Measurements from ENCODE around the gene ZNF620.
"Not testable (repeated sequence)": the region's sequence is repeated elsewhere in the genome, so short reads cannot be mapped to it uniquely, and the experiment has no call there.

The ZNF620 gene

DNA sequence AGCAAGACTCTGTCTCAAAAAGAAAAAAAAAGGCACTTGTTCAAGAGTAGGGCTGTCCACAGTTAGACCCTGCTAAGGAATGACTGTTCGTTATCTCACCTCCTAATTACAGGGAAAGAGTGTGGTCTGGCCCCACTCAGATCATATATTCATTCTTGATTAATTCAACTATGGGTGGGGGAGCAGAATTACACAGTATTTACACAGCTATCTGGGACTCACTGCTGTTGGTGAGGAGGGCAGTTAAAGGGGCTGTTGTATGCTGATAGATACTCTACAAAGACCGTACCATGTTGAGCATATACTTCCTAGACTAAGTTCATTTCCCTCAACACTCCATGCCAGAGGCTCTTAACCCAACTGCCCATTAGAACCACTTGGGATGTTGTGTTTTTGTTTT lies 3.8 kb upstream of the ZNF620 start:
- no peak for DNase-seq (ENCODE audit: low spot score)

DNA sequence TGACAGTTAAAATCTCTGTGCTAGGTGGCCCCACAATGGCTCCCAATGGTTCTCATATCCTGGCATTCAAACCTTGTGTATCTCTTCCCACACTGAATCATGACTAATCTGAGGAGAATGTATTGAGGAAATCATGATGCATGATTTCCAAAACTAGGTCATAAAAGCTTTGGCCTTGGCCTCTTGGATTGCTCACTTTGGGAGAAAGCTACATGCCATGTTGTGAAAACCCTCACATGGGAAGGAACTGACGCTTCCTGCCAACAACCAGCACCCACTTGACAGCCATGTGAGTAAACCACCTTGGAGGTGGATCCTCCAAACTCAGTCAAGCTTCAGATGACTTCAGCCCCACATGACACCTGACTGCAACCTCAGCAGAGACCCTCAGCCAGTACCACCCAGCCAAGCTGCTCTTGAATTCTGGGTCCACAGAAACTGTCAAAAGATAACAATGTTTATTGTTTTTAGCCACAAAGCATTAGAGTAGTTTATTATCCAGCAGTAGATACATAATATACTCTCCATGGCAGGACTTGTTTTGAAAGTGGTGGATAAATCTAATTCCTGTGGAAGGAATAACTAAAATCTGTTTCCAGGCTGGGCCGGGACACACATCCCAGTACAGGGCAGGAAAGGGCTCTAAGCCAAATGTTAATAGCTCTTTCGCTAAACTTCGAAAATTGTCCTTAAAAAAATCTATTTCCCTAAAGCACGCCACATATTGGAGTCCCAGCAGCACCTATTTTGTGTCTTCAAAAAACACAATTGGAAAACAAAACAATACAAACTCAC lies 1.0 kb upstream of the ZNF620 start:
- DNase-seq (ENCODE audit: low spot score): no peak

DNA sequence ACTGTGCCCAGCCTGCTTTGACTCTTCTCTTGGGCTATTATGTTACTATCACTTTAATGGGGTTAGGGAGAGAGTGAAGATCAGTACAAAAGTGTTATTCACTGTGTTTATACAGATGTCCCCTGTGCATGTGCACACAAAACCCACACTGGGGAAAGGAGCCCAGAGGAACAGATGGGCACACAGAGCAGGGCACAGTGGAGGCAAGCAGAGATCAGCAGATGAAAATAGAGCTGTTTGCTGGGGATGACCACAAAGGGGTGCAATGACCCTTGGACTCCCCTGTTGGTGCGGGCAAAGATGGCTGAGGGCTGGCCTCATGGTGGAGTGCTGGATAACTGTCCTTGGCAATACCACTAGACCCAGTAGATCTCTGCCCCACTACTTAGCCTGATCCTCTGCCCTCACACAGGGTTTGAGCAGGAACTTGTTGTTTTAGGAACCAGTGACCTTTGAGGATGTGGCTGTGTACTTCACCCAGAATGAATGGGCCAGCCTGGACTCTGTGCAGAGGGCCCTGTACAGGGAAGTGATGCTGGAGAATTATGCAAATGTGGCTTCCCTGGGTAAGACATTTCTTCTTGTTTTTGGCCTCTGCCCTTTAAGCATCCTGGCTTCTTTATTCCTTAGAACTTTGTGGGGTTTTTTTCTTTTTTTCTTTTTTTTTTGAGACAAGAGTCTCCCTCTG lies 5.3 kb downstream of the ZNF620 start:
- DNase-seq (ENCODE audit: low spot score): peak; percentile 36

DNA sequence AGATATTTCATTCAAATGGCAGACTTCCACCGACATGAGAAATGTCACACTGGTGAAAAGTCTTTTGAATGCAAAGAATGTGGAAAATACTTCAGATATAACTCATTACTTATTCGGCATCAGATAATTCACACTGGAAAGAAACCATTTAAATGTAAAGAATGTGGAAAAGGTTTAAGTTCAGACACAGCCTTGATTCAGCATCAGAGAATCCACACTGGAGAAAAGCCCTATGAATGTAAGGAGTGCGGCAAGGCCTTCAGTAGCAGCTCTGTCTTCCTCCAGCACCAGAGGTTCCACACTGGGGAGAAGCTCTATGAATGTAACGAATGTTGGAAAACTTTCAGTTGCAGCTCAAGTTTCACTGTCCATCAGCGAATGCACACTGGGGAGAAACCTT lies 10.4 kb downstream of the ZNF620 start:
- no peak for DNase-seq (ENCODE audit: low spot score)

DNA sequence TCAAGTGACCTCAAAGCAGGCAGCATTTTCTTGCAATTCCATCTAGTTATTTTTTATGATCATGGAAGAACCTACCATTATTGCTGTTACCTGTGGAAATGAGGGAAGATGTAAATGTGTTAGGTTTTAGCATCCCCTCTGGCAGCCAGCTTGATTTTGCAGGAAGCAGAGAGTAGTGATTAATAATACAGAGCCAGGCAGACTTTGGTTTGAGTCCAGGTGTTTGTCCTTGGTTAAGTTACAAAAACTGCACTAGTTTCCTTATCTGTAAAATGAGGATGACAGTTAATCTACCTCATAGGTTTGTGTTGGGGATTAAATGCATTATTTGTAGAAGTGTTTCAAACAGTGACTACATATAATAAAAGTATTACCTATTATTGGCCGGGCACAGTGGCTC lies 12.2 kb downstream of the ZNF620 start:
- no peak for DNase-seq (ENCODE audit: low spot score)

DNA sequence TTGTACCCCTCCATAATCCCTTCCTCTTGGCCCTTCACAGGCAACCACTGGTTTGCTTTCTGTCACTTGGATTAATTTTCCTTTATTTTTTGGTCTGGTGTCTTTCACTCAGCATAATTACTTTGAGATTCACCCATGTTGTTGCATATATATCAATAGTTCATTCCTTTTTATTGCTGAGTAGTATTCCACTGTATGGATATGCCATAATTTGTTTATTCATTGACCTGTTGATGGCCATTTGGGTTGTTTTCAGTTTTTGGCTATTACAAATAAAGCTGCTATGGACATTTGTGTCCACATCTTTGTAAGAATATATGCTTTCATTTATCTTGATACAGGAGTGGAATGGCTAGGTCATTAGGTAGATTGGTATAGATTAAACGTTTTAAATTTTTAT lies 13.0 kb downstream of the ZNF620 start:
- no peak for DNase-seq (ENCODE audit: low spot score)

DNA sequence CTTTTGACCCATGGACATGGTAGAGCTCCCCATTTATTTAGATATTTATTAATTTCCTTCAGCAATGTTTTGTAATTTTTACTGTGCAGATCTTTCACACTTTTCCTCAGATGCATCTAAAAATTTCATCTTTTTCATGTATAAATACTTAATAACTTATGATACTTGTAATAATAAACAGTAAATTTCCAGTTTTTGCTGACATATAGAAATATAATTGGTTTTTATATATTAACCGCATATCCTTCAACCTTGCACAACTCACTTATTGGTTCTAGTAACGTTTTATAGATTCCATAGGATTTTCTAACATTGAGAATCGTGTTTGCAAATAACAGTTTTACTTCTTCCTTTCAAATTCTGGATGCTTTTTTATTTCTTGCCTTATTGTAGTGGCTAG lies 15.4 kb downstream of the ZNF620 start:
- DNase-seq (ENCODE audit: low spot score): no peak

DNA sequence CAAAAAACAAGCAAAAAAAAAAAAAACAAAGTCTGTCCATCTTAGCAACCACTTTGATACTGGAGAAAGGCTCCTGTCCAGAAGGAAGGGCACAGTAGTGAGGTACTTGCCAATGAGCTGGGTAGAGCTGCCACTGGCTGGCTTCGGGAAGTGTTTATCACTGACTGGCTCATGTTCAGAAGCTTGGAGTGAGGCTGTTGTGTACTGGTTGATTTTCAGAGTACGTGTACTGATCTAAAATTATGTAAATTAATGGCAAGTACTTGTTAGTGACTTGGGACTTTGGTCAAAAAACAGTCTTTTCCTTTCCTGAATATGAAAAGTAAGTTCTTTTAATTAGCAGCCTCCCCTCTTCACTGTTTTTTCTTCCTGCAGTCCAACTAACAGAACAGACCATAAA lies 17.9 kb downstream of the ZNF620 start:
- peak; percentile 62 for DNase-seq (ENCODE audit: low spot score)

DNA sequence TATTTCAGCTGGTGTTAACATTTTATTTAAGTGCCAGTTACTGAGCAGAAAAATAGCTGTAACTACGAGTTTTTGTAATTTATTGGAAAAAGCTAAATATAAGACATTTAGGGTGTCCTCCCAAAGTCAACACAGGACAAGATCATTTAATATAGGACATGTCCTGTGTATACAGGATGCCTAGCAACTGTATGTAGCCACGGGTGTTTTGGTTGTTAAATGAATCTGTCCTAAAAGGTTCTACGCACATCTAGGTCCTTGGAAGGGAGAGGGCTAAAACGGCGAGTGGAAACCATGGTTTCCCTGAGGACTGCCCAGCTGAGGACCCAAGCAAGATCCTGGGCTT lies 18.4 kb downstream of the ZNF620 start:
- DNase-seq (ENCODE audit: low spot score): peak; percentile 39

DNA sequence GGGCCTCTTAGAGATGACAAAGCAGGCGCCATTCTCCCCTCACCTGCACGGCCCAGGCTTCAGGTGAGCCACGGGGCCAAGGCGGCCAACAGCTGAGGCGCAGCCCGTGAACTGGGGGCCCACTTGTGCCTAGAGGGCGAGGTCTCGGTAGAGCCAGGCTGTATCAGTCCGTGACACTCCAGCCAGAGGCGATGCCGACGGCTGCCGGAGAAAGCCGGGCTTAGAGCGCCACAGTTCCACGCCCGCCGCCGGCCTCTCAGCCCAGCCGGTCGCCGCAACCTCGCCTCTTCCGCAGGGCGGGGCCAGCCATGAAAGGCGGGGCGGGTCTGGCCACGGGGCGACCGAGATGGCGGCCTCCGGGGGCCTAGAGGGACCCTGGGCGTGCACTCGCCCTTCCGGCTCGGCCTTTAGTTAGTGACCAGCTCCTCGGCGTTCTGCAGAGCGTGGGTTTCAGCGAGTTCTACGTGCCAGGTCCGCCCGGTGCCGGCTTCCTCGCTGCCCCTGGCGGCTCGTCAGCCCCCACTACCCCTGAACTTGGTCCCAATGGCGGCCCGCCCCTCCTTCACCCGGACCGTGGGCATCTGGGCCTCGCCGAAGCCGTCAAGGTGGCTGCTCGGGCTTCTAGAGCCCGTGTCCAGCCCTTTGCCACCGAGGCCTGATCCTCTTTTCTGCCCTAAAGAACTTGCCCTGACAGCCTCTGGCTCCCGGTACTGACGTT lies 18.9 kb downstream of the ZNF620 start, which contains the start of gene ZNF621:
Gene ZNF621 (plus strand): TSS at position 393 of the 718 bp plus-strand sequence. CDS start 881 bp downstream, outside the sequence.
- peak; percentile 80 for DNase-seq (ENCODE audit: low spot score)

DNA sequence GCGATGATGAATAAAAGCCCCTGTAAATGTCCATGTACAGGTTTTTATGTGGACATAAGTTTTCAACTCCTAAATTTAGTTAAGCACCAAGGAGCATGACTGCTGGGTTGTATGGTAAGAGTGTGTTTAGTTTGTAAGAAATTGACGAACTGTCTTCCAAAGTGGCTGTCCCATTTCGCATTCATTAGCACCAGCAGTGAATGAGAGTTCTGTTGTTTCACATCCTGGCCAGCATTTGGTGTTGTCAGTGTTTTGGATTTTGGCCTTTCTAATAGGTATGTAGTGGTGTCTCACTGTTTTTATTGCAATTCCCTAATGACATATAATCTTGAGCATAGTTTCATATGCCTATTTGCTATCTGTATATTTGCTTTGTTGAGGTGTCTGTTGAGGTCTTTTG lies 22.6 kb downstream of the ZNF620 start:
- peak; percentile 69 for DNase-seq (ENCODE audit: low spot score)

DNA sequence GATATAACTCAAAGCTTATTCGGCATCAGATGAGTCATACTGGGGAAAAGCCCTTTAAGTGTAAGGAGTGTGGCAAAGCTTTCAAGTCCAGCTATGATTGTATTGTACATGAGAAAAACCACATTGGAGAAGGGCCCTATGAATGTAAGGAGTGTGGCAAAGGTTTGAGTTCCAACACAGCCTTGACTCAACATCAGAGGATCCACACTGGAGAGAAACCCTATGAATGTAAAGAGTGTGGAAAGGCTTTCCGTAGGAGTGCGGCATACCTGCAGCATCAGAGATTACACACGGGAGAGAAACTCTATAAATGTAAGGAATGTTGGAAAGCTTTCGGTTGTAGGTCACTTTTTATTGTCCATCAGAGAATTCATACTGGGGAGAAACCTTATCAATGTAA lies 26.4 kb downstream of the ZNF620 start:
- DNase-seq (ENCODE audit: low spot score): no peak

DNA sequence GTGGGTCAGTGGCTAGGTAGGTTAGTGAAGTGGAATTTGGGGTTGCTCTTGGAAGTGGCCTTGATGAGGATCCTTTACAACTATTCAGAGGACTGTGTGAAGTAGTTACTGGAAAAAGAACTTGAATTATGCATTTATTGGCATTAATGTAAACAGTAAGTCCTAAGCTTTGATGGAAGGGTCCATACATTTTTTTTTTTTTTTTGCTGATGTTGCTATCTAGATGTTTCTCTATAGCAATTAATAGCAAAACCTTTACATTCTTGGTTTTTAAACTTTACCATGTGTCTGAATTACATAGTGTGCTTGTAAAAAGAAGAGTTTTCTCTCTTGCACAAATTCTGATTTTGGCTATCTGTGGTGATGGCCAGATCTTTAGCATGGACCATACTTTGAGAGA lies 28.4 kb downstream of the ZNF620 start:
- DNase-seq (ENCODE audit: low spot score): no peak

DNA sequence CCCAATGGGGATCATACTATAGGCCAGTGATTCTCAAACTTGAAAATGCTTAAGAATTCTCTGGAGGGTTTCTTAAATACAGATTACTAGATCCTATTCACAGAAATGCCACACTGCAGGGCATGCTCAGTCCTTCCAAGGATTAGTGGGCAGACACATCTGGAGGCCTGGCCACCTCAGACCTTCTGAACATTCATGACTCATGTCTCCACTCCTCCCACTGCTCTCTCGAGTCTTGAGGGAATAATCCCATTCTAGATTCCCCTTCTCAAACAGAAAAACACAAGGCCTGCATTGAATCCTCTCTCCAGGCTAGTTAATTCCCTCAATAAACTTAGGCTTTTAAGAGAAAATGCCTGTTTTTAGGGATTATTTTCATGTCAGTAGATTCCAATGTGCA lies 41.0 kb downstream of the ZNF620 start:
- no peak for DNase-seq (ENCODE audit: low spot score)

DNA sequence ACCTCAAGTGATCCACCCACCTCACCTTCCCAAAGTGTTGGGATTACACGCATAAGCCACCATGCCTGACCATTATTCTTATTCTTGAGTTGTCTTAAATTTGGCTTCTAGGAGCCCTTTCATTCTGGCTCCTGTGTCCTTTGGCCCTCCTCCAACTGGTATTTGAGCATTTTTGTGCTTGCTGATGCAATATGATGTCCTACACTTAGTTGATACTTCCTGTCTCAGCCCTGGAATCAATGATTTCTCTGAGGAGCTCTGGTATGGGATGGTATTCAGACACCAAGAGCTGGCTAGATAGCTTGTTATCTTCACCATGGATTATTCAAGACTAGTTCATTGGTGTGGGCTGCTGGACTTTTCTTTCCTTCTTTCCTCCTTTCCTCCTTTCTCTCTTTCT lies 44.3 kb downstream of the ZNF620 start:
- no peak for DNase-seq (ENCODE audit: low spot score)

DNA sequence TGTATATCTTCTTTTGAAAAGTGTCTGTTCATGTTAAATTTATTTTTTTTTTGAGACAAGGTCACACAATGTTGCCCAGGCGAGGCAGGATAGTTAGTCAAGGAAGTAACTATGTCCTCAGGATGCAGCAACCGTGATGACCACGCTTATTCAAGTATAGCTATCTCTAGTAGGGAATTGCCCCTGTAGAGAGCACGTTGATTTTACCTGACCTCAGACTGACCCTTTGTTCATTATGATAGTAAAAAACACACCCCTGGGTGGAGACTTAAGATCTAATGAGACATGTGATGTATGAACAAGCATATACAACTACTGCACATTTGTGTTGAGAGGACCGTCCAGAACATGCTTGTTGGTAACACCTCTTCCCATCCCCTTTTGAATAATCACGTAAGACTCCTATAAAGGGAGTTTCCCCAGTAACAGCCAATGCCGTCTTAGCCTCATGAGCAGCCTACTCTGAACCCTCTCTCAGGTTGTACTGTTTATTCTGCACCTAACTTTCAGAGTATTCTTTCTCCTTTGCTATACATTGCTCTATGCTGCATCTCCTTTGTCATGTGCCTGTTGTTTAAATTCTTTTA lies 51.8 kb downstream of the ZNF620 start:
- no peak for DNase-seq (ENCODE audit: low spot score)

DNA sequence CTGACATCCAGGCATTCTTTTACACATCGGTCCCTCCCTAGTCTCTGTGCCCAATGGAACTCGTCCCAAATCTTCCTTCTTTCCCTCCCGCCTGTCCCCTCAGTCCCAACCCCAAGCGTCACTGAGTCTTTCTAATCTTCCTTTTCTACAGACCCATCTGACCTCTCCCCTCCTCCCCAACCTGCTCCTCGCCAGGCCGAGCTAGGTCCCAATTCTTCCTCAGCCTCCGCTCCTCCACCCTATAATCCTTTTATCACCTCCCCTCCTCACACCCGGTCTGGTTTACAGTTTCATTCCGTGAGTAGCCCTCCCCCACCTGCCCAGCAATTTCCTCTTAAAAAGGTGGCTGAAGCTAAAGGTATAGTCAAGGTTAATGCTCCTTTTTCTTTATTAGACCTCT lies 56.6 kb downstream of the ZNF620 start:
- not testable (repeated sequence) for DNase-seq (ENCODE audit: low spot score)

DNA sequence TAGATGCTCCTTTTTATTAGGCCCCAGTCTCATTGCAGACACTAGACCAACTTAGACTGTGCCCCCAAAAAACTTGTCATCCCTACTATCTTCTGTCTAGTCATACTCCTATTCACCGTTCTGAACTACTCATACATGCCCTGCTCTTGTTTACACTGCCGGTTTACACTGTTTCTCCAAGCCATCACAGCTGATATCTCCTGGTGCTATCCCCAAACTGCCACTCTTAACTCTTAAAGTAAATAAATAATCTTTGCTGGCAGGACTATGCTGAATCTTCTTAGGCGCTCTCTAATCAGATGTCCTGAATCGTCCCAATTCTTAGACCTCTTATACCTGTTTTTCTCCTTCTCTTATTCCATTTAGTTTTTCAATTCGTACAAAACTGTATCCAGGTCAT lies 59.8 kb downstream of the ZNF620 start:
- DNase-seq (ENCODE audit: low spot score): not testable (repeated sequence)

DNA sequence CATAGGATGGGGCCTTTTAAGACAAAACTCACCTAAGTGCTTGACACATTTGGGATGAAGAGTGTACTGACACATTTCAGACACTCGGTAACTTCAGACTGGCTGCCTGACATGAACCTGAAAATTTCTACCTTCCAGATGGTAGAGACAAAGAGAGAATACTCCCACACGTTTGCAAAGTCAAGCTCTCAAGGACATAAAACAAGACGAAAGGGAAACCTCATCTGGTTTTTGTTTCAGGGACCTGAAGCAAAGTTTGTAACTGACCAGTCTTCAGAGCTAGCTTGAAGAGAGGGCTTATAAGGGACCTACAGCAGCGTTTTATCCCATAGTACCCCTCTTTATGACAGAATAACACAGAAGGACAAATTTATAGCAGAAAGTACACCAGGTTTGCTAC lies 60.9 kb downstream of the ZNF620 start:
- no peak for DNase-seq (ENCODE audit: low spot score)

Data from pons (tissue), 1 donor.